Mesodermal cell (in vitro differentiated cells): ENCODE measurements around the gene IGFBP6. TPM values are rescaled to one million over a fixed set of nuclear protein-coding genes. Genes with fewer than 3 reads are reported as not detected.

Source experiments
- H3K27ac ChIP-seq: 2 replicates; pipeline ENCODE4 v1.7.0; 2013; ENCODE audit warnings: mild to moderate bottlenecking, low read depth, low read length, moderate library complexity; ENCODE audit not compliant: severe bottlenecking
- H3K36me3 ChIP-seq: 2 replicates; pipeline ENCODE4 v1.7.1; 2013; ENCODE audit warnings: mild to moderate bottlenecking, low read length, moderate library complexity; ENCODE audit not compliant: control insufficient read depth, insufficient read depth
- H3K4me1 ChIP-seq: one replicate; pipeline ENCODE4 v1.7.1; 2013; ENCODE audit warnings: mild to moderate bottlenecking, low read length; ENCODE audit not compliant: insufficient read depth, control insufficient read depth, poor library complexity, severe bottlenecking
- H3K4me3 ChIP-seq: 2 replicates; pipeline ENCODE4 v1.7.0; 2013; ENCODE audit warnings: low read length, control low read depth, mild to moderate bottlenecking; ENCODE audit not compliant: insufficient read depth, poor library complexity, severe bottlenecking; ENCODE audit errors: extremely low read depth
- H3K9me3 ChIP-seq: 2 replicates; pipeline ENCODE4 v1.7.1; 2013; ENCODE audit warnings: mild to moderate bottlenecking, low read length, moderate library complexity; ENCODE audit not compliant: control insufficient read depth
- WGBS, 2 experiments: methylation state at CpG; one replicate each; pipeline ENCODE4 v1.1.5; 2013; ENCODE audit warnings: missing lambda C conversion rate in 2 of 2; ENCODE audit not compliant: insufficient coverage in 2 of 2; 5-methylcytosine and 5-hydroxymethylcytosine counted together
- polyA plus RNA-seq, 2 experiments: library from polyadenylated mRNA; stranded (reverse); fragments of 50-300 nt; gene quantifications; one replicate each; pipeline ENCODE4 v1.2.3, GENCODE V29; 2013

IGFBP6 gene, protein sequence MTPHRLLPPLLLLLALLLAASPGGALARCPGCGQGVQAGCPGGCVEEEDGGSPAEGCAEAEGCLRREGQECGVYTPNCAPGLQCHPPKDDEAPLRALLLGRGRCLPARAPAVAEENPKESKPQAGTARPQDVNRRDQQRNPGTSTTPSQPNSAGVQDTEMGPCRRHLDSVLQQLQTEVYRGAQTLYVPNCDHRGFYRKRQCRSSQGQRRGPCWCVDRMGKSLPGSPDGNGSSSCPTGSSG
- 26.4 TPM for polyA plus RNA-seq (2013, experiment 1 of 2)
- 25.5 TPM for polyA plus RNA-seq (2013, experiment 2 of 2)

DNA sequence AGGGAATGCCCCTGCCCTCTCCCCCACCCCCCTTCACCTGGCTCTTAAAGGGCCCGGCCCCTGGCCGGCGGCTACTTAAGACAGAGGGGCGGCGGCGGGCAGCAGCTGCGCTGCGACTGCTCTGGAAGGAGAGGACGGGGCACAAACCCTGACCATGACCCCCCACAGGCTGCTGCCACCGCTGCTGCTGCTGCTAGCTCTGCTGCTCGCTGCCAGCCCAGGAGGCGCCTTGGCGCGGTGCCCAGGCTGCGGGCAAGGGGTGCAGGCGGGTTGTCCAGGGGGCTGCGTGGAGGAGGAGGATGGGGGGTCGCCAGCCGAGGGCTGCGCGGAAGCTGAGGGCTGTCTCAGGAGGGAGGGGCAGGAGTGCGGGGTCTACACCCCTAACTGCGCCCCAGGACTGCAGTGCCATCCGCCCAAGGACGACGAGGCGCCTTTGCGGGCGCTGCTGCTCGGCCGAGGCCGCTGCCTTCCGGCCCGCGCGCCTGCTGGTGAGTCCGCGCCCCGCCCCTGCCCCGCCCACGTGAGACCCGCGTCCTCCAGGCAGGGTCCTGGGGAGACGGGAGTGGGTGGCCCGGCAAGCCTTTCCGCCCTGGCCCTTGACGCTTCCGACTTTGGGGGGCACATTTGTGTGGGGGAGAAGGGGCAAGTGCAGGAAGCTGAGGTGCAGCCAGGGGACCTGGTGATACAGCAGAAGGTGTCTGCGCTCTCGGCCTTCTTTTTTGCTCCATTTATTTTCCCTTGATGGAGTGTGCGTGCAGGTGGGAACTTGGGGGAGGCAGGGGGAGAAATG, at the start of gene IGFBP6:
Gene IGFBP6, plus strand, starts transcription at position 104 of the 790 bp plus-strand sequence. Its CDS starts 51 bp downstream, at position 155.
- WGBS, 2 experiments = 1 to 2% methylated on average over 17 to 22 of the region's 51 CpGs
- no peaks in the 10 kb centered on the region for H3K9me3 ChIP-seq
- H3K36me3 ChIP-seq = no peaks in the 10 kb centered on the region
- peaks cover 28% of the 10 kb centered on the region for H3K4me1 ChIP-seq
- no peak within 1 kb of the TSS for H3K27ac ChIP-seq
- peak within 1 kb of the TSS; percentile 57 for H3K4me3 ChIP-seq

DNA sequence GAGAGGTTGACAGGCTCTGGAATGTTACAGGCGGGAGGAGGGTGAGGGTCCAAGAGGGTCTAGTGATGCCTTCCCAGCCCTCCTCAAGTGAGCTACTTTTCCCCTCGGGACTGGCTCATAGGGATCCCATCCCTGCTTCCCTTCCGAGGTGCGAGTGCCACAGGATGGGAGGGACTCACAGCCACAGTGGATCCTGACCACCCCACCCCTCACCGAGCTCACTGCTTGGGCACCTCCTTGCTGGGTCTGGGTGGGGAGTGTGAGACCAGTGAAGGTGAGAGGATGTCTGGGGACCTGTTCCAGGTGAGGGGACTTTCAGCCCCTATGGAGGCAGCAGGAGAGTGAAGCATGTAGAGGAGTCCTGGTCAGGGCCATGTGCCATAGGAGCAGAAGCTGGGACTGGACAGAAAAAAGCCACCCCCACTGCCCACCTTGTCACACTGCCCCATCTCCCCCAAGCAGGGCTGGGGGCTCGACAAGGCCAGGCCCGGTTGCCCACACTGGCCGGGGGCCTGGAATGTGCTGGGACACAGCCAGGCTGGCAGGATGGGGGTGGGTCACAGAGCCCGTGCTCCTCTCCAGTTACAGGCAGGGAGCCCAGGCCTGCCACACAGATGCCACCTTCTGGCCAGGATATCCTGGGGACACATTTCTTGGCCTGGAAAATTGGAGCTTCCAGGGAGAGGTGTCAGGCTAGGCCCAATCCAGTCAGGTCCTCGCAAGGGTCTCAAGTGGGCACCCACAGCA, 49.3 kb upstream of the IGFBP6 start:
- peaks cover 4% of the 10 kb centered on the region for H3K36me3 ChIP-seq
- no peaks in the 10 kb centered on the region for H3K9me3 ChIP-seq
- WGBS, 2 experiments = 13 to 20% methylated on average over 5 to 6 of the region's 10 CpGs
- H3K4me1 ChIP-seq = peaks cover 72% of the 10 kb centered on the region
- peak overlapping the region; percentile 27 for H3K4me3 ChIP-seq
- peak overlapping the region; percentile 95 for H3K27ac ChIP-seq

DNA sequence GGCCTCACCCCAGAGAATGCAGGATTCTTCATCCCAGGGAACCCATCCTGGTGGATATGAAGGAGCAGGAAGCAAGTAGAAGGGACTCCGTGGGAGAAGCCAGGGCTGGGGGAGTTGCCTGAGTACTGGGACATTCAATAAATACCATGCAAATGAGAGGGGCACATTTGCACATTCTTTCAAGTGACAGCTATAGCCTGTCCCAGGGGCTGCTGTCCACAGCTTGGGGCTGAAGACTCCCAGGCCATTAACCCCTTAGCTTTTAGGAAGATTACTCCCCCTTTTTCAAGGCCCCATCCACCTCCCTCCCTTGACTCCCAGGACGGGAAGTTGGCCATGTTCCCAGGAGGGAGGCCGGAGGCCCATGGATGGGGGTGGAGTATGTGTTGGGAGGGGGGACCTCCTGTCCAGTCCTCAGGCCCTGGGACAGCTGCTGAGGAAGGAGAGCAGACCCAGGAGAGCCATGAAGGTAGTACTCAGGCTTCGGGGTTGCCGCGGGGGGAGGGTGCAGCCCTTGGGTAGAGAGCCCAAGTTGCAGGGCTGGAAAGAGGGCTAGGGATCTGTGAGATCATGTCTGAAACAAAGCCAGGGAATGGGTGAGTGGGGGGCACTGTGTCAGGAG, 48.6 kb upstream of the IGFBP6 start:
- peaks cover 75% of the 10 kb centered on the region for H3K4me1 ChIP-seq
- no peaks in the 10 kb centered on the region for H3K9me3 ChIP-seq
- H3K36me3 ChIP-seq = peaks cover 4% of the 10 kb centered on the region
- peak overlapping the region; percentile 43 for H3K4me3 ChIP-seq
- WGBS, 2 experiments = 3 to 8% methylated on average over 4 of the region's 6 CpGs
- peak overlapping the region; percentile 95 for H3K27ac ChIP-seq

DNA sequence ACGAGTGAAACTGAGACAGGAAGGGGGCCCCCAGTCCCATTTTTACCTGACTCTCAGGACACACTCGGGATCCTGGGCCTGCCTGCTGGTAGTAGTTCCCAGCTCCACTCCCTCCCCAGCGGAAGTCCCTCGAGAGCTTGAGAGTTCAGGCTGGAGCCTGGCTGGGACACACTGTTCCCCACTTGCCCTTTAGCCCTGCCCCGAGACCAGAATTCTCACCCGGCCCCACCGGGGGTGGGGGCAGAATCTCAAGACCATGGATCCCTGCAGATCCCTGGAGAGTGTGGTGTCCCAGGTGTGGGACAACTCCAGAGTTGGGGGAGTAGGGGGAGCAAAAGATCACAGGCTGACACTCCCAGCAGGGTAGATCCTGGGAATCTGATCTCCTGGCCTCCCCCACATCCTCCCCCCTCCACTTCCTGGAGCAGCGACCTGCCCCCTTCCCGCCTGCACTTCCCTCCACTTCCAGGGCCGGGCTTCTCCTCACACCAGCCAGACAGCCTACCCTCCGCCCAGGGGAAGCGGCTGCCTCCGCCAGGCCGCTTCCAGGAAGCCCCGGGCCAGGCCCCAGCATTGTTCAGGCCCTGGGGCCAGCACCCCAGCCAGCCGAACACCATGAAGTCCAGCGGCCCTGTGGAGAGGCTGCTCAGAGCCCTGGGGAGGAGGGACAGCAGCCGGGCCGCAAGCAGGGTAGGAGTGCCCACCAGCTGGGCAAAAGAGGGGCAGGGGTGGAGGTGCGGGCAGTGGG, 47.7 kb upstream of the IGFBP6 start, which contains the start of gene TNS2:
Gene TNS2, plus strand, starts transcription at position 495 of the 748 bp plus-strand sequence. Its CDS starts 121 bp downstream, at position 616.
- H3K36me3 ChIP-seq = peaks cover 4% of the 10 kb centered on the region
- peak within 1 kb of the TSS; percentile 95 for H3K27ac ChIP-seq
- 7 to 19% methylated on average over 10 of the region's 20 CpGs for WGBS, 2 experiments
- peak within 1 kb of the TSS; percentile 43 for H3K4me3 ChIP-seq
- H3K4me1 ChIP-seq = peaks cover 70% of the 10 kb centered on the region
- no peaks in the 10 kb centered on the region for H3K9me3 ChIP-seq

DNA sequence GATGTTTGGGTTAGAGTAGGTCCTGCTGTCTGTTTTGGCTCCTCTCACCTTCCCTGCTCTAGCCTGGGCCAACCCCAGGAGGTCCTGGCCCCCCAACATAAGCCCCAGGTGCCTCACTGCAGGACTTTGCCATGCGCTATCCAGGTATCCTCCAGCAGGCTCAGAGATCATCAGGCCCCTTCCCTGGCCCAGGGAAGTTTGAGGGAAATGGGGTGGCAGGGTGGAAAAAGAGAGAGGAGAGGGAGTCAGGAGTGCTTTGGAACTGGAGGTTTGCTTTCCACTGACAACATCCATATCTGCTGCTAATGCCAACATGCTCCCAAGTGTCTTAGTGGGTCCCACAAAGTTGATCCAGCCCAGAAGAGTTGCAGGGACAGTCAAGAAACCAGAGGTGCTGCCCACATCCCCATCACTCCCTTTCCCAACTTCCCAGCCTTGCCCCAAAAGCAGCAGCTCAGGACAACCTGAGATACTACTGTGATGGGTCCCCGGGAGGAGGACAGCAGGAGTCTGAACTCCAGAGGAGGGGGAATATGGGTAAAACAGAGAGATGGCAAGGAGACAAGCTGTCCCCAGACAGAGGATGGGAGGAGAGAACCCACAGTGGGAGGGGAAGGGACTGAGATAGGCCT, 46.9 kb upstream of the IGFBP6 start:
- peak overlapping the region; percentile 95 for H3K27ac ChIP-seq
- peak overlapping the region; percentile 43 for H3K4me3 ChIP-seq
- WGBS, 2 experiments = 76 to 80% methylated on average over 1 to 2 of the region's 2 CpGs

DNA sequence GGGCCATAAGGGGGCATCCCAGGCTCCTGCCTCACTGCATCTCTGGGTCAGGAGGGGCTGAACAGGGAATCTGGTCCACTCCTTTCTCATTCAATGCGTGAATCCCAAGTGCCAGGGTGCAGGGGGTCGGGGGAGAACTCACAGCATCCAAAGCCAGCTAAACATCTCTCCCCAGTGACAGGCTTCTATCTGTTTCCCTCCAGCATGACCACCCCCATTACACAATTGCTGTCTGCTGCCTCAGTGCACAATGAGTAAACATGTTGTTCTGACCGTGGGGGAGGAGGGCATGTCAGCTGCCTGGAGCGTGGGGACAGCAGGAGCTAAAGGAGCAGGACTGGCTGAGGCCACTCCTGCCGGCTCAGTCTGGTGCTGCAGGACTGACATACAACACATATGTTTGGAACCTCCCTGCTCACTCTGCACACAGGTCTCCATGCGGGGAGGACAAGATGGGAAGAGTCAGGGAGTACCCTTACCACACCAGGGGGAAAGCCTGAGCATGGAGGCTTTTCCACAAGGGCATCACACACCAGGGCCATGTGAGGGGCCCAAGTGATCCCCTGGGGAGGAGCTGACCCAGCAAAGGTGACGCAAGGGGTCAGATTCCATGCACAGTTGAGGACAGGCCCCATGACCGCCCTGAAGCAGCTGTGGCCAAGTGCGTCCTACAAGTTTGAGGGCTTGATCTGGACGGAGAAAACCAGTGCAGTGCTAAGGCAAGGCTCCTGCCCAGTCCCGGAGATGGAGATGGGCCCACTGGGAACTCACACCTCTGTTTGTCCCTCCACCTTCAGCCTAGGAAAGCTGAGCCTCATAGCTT, 46.2 kb upstream of the IGFBP6 start:
- Histone ChIP-seq H3K4me1 (peaks cover 59% of the 10 kb centered on the region), H3K4me3 (peak overlapping the region; percentile 43), H3K9me3 (no peaks in the 10 kb centered on the region), H3K27ac (no peak overlapping the region), H3K36me3 (peaks cover 4% of the 10 kb centered on the region)
- WGBS, 2 experiments = 64 to 81% methylated on average over 6 to 10 of the region's 11 CpGs

More for the DNA sequence above, 46.9 kb upstream of the IGFBP6 start:
- Histone ChIP-seq H3K4me1 (peaks cover 64% of the 10 kb centered on the region), H3K36me3 (peaks cover 4% of the 10 kb centered on the region), H3K9me3 (no peaks in the 10 kb centered on the region)

DNA sequence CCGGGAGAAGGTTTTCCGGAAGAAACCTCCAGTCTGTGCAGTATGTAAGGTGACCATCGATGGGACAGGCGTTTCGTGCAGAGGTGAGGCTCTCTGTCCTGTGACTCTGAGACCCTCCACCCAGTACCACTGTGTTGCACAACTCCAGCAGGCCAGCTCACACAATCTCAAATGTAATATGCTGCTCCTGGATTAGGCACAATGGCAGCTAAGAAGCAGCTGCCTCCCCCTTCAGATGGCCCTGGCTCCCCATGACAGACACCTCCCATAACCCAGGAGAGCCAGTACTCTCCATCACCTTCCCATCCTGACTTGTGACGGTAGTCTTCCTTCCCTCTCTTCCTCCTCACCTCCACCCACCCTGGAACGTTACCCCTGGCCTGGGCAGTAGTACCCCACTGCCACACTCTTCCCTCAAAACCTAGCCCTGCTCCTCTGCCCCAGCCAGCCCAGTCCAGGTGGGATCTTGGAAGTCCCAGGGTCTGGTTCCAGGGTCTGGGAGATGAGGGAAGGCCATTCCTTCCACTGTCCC, 45.5 kb upstream of the IGFBP6 start:
- no peak overlapping the region for H3K27ac ChIP-seq

DNA sequence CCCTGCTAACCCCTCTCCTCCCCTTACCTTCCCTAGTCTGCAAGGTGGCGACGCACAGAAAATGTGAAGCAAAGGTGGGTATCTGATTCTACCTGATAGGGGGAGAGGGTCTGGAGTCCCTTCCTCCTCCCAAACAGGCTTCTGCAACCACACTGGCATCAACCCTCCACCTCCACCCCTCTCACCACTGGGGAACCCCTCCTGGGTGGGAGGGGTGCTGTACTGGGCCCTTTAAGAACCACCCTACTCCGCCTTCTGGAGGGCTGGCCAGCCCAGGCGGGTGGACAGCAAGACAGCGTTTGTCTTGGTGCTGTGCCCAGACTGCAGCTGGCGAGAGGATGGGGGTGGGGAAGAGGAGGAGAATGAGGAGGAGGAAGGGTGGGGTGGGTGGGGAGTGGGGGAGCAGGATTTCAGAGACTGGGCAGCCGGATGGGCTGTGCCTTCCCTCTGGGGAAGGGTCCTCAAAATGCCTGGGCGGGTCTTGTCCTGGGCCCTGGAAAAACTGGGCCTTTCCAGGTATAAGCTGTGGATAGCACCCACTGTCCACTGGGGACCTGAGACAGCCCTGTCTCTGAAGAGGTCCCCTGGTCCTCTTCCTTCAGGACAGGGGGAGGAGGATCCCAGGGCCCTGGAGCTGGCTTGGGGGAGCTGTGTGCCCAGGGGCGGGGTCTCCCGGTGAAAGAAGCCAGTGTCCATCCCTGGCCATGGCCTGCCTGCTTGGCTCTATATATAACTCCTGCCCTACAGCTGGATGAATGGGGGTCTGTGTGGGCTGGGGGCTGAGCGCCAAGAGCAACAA, 44.8 kb upstream of the IGFBP6 start:
- peaks cover 4% of the 10 kb centered on the region for H3K36me3 ChIP-seq
- no peaks in the 10 kb centered on the region for H3K9me3 ChIP-seq
- WGBS, 2 experiments = 74 to 96% methylated on average over 2 to 4 of the region's 11 CpGs
- H3K27ac ChIP-seq = no peak overlapping the region
- no peak overlapping the region for H3K4me3 ChIP-seq
- H3K4me1 ChIP-seq = peaks cover 58% of the 10 kb centered on the region

More for the DNA sequence above, 45.5 kb upstream of the IGFBP6 start:
- Histone ChIP-seq H3K4me1 (peaks cover 59% of the 10 kb centered on the region), H3K9me3 (no peaks in the 10 kb centered on the region), H3K36me3 (peaks cover 4% of the 10 kb centered on the region), H3K4me3 (no peak overlapping the region)
- 88 to 91% methylated on average over 7 of the region's 7 CpGs for WGBS, 2 experiments
